ENCODE data around the gene AOAH. TPM values are rescaled to one million over a fixed set of nuclear protein-coding genes. Genes with fewer than 3 reads are reported as not detected.

Gene AOAH
- total and polyA plus RNA-seq, 2 donors (not counting 3 experiments of a cell fraction or from before 2014, with no cell fraction given) = not detected

GRCh38 chr7:36726311-36726710 is 2.0 kb upstream of the AOAH start:
- Histone ChIP-seq H3K9ac (replicated peaks; ENCODE audit: extremely low read depth, insufficient read depth, low read length) (no peak overlapping the region), H3K27me3 (ENCODE audit: control insufficient read depth in 2 of 2, insufficient read depth in 2 of 2, low read length in 2 of 2) (no peaks in the 10 kb centered on the region), H4K20me1 (replicated peaks; ENCODE audit: control insufficient read depth, extremely low read depth, insufficient read depth, low read length) (no peaks in the 10 kb centered on the region), H3K79me2 (ENCODE audit: control insufficient read depth, insufficient read depth, low read length) (no peaks in the 10 kb centered on the region), H3K9me1 (replicated peaks; ENCODE audit: control insufficient read depth, extremely low read depth, insufficient read depth, low read length) (no peaks in the 10 kb centered on the region), H3K4me3 (replicated peaks in 1 of 3; ENCODE audit: insufficient read depth in 1 of 3, low read depth in 1 of 3, low read length in 3 of 3) (no peak overlapping the region), H3K27ac (ENCODE audit: insufficient read depth, low read depth, low read length) (no peak overlapping the region), H3K4me2 (ENCODE audit: insufficient read depth, low read length) (no peak overlapping the region), H3K9me3 (replicated peaks; ENCODE audit: control insufficient read depth, insufficient read depth, low read length) (no peaks in the 10 kb centered on the region), H3K4me1 (ENCODE audit: control insufficient read depth, extremely low read depth, insufficient read depth, low read length) (no peaks in the 10 kb centered on the region), H2AFZ (ENCODE audit: low read depth, low read length) (no peak overlapping the region), H3K36me3 (ENCODE audit: control insufficient read depth in 2 of 2, extremely low read depth in 1 of 2, insufficient read depth in 2 of 2, low read length in 2 of 2) (no peaks in the 10 kb centered on the region)
- intact Hi-C loops (cut with micrococcal nuclease) (no loop called here), dilution Hi-C loops (cut with MboI; ENCODE audit: extremely low pct_ligation_motif_present, low sequenced_read_pairs) (no loop called here)
- FAIRE-seq = no peak
- BruUV-seq (replicated peaks) = no TSS peak
- POLR2A ChIA-PET = no interaction called here
- no peak for DNase-seq (ENCODE audit: low read depth, low spot score)
- CTCF ChIA-PET = no interaction called here
- no peak for TF ChIP-seq MAX (IDR thresholded peaks at IDR 0.05; ENCODE audit: insufficient read depth, insufficient read length)
- TF ChIP-seq POLR2AphosphoS5 (IDR thresholded peaks at IDR 0.05; ENCODE audit: insufficient read depth, low read depth, low read length) = no peak
- TF ChIP-seq EZH2 (IDR thresholded peaks at IDR 0.05; ENCODE audit: borderline replicate concordance, low read depth, low read length, severe bottlenecking) = no peak
- no peak for TF ChIP-seq POLR2A (IDR thresholded peaks at IDR 0.05; ENCODE audit: low read depth, low read length)

GRCh38 chr7:36724996-36725395 is 702 bp upstream of the AOAH start:
- intact Hi-C loops (cut with micrococcal nuclease) = no loop called here
- TF ChIP-seq JUN (IDR thresholded peaks at IDR 0.05; ENCODE audit: borderline replicate concordance, insufficient read depth, insufficient read length, low read depth) (no peak), POLR2A (IDR thresholded peaks at IDR 0.05; ENCODE audit: low read depth, low read length) (no peak), EZH2 (IDR thresholded peaks at IDR 0.05; ENCODE audit: borderline replicate concordance, low read depth, low read length, severe bottlenecking) (no peak), FOS (IDR thresholded peaks at IDR 0.05; ENCODE audit: borderline replicate concordance, insufficient read depth, low read length) (no peak), CTCF (IDR thresholded peaks at IDR 0.05; ENCODE audit: extremely low read depth in 1 of 2, insufficient read depth in 1 of 2, low read depth in 1 of 2, low read length in 2 of 2) (no peak), MAX (IDR thresholded peaks at IDR 0.05; ENCODE audit: insufficient read depth, insufficient read length) (no peak), POLR2AphosphoS5 (IDR thresholded peaks at IDR 0.05; ENCODE audit: insufficient read depth, low read depth, low read length) (no peak), MYC (IDR thresholded peaks at IDR 0.05; ENCODE audit: low read depth, low read length) (no peak), GATA2 (IDR thresholded peaks at IDR 0.05; ENCODE audit: insufficient read depth, insufficient read length, low read depth, low read length) (no peak)
- no peaks in the 10 kb centered on the region for H4K20me1 ChIP-seq (replicated peaks; ENCODE audit: control insufficient read depth, extremely low read depth, insufficient read depth, low read length)
- H3K27me3 ChIP-seq (ENCODE audit: control insufficient read depth in 2 of 2, insufficient read depth in 2 of 2, low read length in 2 of 2) = no peaks in the 10 kb centered on the region
- no peak overlapping the region for H3K9ac ChIP-seq (replicated peaks; ENCODE audit: extremely low read depth, insufficient read depth, low read length)
- H3K4me2 ChIP-seq (ENCODE audit: insufficient read depth, low read length) = no peak overlapping the region
- H3K79me2 ChIP-seq (ENCODE audit: control insufficient read depth, insufficient read depth, low read length) = no peaks in the 10 kb centered on the region
- H3K27ac ChIP-seq (ENCODE audit: insufficient read depth, low read depth, low read length) = no peak overlapping the region
- H3K36me3 ChIP-seq (ENCODE audit: control insufficient read depth in 2 of 2, extremely low read depth in 1 of 2, insufficient read depth in 2 of 2, low read length in 2 of 2) = no peaks in the 10 kb centered on the region
- no peaks in the 10 kb centered on the region for H3K9me1 ChIP-seq (replicated peaks; ENCODE audit: control insufficient read depth, extremely low read depth, insufficient read depth, low read length)
- CTCF ChIA-PET = no interaction called here
- no peaks in the 10 kb centered on the region for H3K4me1 ChIP-seq (ENCODE audit: control insufficient read depth, extremely low read depth, insufficient read depth, low read length)
- no peak overlapping the region for H3K4me3 ChIP-seq (replicated peaks in 1 of 3; ENCODE audit: insufficient read depth in 1 of 3, low read depth in 1 of 3, low read length in 3 of 3)
- no peak overlapping the region for H2AFZ ChIP-seq (ENCODE audit: low read depth, low read length)
- DNase-seq (ENCODE audit: low read depth, low spot score) = no peak
- FAIRE-seq = no peak
- no peaks in the 10 kb centered on the region for H3K9me3 ChIP-seq (replicated peaks; ENCODE audit: control insufficient read depth, insufficient read depth, low read length)
- POLR2A ChIA-PET = no interaction called here
- dilution Hi-C loops (cut with MboI; ENCODE audit: extremely low pct_ligation_motif_present, low sequenced_read_pairs) = no loop called here
- no TSS peak for BruUV-seq (replicated peaks)

All from endothelial cell of umbilical vein (primary cell).